HG03469 (cell line): Measurements from ENCODE around the gene AZIN2.
"Not testable (repeated sequence)": the region's sequence is repeated elsewhere in the genome, so short reads cannot be mapped to it uniquely, and the experiment has no call there.

Source experiments
- ATAC-seq: cut with Tn5 transposase; IDR thresholded peaks from one replicate; pipeline ENCODE4 v1.9.1; 2021; ENCODE audit warnings: mild to moderate bottlenecking, moderate library complexity, moderate number of reproducible peaks; ENCODE audit not compliant: unreplicated experiment

AZIN2 gene

GRCh38 chr1:33124647-33125046, 43.7 kb downstream of the AZIN2 start:
- not testable (repeated sequence) for ATAC-seq

- ATAC-seq: no peak
These were observed 45.6 kb downstream of the AZIN2 start for GRCh38 chr1:33126411-33127000.

GRCh38 chr1:33127001-33127823, 46.3 kb downstream of the AZIN2 start:
- peak; percentile 93 for ATAC-seq

DNA sequence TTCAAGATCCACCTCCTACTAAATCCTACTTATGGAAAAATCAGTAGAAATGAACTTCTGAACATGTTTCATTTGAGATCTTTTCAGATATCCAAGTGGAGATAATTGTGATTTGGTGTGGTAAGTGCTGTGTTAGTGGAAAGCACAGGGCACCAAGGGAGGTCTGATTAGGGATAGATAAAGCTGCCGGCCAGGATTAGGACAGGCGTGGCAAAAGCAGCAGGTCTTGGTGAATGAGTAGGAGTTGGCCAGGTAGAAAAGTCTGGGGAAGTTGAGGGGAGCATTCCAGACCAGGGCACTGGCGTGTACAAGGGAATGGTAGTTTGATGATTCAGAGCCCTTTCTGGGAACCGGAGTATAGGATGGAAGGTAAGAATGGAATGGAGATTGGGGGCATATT, 47.8 kb downstream of the AZIN2 start:
- no peak for ATAC-seq

- ATAC-seq: no peak
These were observed 49.3 kb downstream of the AZIN2 start for GRCh38 chr1:33130297-33130696.

DNA sequence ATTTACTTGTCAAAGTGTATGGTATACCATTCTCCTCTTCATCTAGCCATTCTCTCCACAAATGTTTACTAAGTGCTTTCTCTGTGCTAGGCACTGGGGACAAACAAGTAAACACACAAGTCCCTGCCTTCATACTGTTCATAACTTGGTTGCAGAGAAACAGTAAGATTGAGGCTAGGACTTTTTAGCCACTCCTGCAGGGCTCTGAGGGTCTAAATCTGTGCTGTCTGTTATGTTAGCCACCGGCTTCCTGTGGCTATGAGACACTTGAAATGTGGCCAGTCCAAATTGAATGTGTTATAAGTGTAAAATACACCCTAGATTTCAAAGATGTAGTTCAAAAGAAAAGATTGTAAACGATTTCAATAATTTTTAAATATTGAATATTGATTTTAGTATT, 50.2 kb downstream of the AZIN2 start:
- ATAC-seq: no peak

GRCh38 chr1:33132549-33132948, 51.6 kb downstream of the AZIN2 start:
- ATAC-seq: no peak

- no peak for ATAC-seq
These were observed 52.6 kb downstream of the AZIN2 start for GRCh38 chr1:33133478-33134105.

DNA sequence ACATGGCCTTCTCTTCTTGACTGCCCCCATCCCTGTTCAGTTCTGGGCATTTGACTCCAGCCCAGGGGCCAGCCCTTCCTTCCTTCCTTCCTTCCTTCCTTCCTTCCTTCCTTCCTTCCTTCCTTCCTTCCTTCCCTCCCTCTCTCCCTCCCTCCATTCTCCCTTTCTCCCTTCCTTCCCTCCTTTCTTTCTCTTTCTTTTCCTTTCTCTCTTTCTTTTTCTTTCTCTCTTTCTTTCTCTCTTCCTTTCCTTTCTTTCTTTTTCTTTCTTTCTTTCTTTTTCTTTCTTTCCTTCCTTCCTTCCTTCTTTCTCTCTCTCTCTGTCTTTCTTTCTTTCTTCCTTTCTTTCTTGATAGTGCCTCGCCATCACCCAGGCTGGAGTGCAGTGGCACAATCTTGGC, 55.1 kb downstream of the AZIN2 start:
- not testable (repeated sequence) for ATAC-seq

- ATAC-seq: no peak
These were observed 56.8 kb downstream of the AZIN2 start for GRCh38 chr1:33137800-33138199.

- ATAC-seq: no peak
These were observed 59.5 kb downstream of the AZIN2 start for GRCh38 chr1:33140153-33141149.

- no peak for ATAC-seq
These were observed 60.3 kb downstream of the AZIN2 start for GRCh38 chr1:33141216-33141615.

GRCh38 chr1:33141781-33142180, 60.8 kb downstream of the AZIN2 start:
- no peak for ATAC-seq

GRCh38 chr1:33142483-33143064, 61.6 kb downstream of the AZIN2 start:
- ATAC-seq: no peak

GRCh38 chr1:33143176-33143575, 62.2 kb downstream of the AZIN2 start:
- ATAC-seq: no peak

GRCh38 chr1:33143698-33144097, 62.7 kb downstream of the AZIN2 start:
- no peak for ATAC-seq

DNA sequence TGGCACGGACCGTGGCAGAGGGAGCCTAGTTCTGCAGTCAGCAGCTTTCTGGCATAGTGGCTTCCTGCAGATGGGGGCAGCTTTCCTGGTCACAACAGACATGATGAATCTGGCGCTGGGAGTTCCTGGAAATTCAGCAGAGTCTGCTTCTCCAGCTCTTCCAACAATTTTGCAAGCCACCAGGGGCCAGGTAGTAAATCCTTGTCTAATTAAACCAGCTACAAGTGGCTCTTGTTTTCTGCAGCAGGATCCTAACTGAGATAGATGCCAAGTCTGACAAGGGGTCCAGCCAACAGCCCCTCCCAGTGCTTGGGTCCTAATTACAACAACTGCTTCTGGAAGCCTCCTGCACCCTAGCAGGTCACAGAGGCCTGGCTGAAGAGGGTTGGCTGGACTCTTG, 65.0 kb downstream of the AZIN2 start:
- no peak for ATAC-seq

- no peak for ATAC-seq
These were observed 66.5 kb downstream of the AZIN2 start for GRCh38 chr1:33147275-33147996.

- ATAC-seq: no peak
These were observed 67.0 kb downstream of the AZIN2 start for GRCh38 chr1:33147997-33148314.

GRCh38 chr1:33148615-33149014, 67.7 kb downstream of the AZIN2 start:
- no peak for ATAC-seq
